Mucosa of stomach (tissue), 1 donor: ENCODE measurements around the gene POU3F4.

ENCODE experiments used
- H3K27me3 ChIP-seq: one replicate; pipeline ENCODE4 v1.7.0; 2013; ENCODE audit warnings: mild to moderate bottlenecking, low read length; ENCODE audit not compliant: control insufficient read depth, insufficient read depth
- H3K36me3 ChIP-seq: one replicate; pipeline ENCODE4 v1.7.0; 2013; ENCODE audit warnings: low read length; ENCODE audit not compliant: control insufficient read depth, insufficient read depth
- H3K4me1 ChIP-seq: one replicate; pipeline ENCODE4 v1.7.0; 2013; ENCODE audit warnings: mild to moderate bottlenecking, low read length; ENCODE audit not compliant: control insufficient read depth, insufficient read depth
- H3K4me3 ChIP-seq: one replicate; pipeline ENCODE4 v1.7.0; 2013; ENCODE audit warnings: low read length
- H3K9ac ChIP-seq: one replicate; pipeline ENCODE4 v1.7.0; 2013; ENCODE audit warnings: mild to moderate bottlenecking, low read length, moderate library complexity
- H3K9me3 ChIP-seq: one replicate; pipeline ENCODE4 v1.7.0; 2013; ENCODE audit warnings: mild to moderate bottlenecking, low read length, moderate library complexity; ENCODE audit not compliant: control insufficient read depth
- donor health status: Pancreatic carcinoma.

POU3F4 gene

GRCh38 chrX:83521905-83522304 is 13.8 kb downstream of the POU3F4 start:
- no peaks in the 10 kb centered on the region for H3K36me3 ChIP-seq
- no peak overlapping the region for H3K9ac ChIP-seq
- H3K27me3 ChIP-seq = no peaks in the 10 kb centered on the region
- no peaks in the 10 kb centered on the region for H3K4me1 ChIP-seq
- H3K4me3 ChIP-seq = no peak overlapping the region
- H3K9me3 ChIP-seq = no peaks in the 10 kb centered on the region

DNA sequence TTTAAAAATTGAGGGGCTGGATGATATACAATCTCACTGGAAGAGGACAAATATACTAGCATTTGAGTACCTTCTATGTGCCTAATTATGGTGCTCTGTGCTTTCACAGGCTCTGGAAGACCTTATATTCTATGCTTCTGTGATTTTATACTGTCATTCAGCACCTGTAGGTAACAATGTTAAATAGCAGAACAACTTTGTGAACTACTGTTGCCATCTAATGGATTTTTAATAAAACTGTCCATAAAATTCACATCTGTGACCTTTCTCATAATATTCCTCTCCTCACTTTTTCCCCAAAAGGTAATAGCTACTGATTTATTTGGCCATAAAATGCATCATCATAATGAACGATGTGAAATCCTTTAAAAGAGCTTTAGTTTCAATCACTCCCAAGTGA is 21.9 kb downstream of the POU3F4 start:
- Histone ChIP-seq H3K9me3 (no peaks in the 10 kb centered on the region), H3K4me3 (no peak overlapping the region), H3K27me3 (no peaks in the 10 kb centered on the region), H3K9ac (no peak overlapping the region), H3K4me1 (no peaks in the 10 kb centered on the region), H3K36me3 (no peaks in the 10 kb centered on the region)

DNA sequence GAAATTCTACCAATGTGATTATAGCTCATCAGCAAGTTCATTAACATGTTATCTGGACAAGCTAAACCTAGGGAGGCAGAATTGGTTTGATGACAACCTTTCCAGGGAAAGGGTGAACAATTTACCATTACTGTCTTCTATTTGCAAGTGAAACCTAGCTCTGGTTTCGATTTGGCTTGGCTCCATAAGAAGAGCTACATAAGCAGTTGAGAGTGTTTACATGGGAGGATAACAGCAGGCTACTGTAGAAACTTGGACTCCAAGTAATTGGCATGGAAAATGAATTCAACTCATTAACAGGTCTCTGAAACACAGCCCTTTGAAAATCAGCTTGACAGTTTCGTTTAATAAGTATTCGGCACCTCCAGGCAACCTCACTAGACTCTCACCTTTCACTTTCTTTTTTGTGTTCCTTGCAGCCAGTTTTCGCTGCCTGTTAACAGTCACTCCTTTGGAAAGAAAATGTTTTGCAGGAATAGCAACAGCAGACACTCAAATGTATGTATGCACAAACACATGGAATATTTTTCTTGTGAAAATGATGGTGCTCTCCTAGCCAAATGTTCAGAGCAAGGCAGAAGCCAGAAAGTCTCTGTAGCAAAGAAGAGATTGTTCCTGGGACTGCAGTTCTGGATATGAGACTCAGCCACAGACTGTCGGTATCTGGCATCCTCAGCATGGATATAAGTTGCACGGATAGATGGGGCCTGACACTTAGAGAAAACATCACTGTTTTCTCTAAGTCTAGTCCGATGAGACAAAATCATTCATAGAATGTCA is 27.5 kb downstream of the POU3F4 start:
- H3K4me1 ChIP-seq = no peaks in the 10 kb centered on the region
- no peak overlapping the region for H3K4me3 ChIP-seq
- no peaks in the 10 kb centered on the region for H3K27me3 ChIP-seq
- H3K36me3 ChIP-seq = no peaks in the 10 kb centered on the region
- no peaks in the 10 kb centered on the region for H3K9me3 ChIP-seq
- peak overlapping the region; percentile 31 for H3K9ac ChIP-seq
